ENCODE data around the gene NCK2. TPM values are rescaled to one million over a fixed set of nuclear protein-coding genes. Genes with fewer than 3 reads are reported as not detected.

NCK2 gene
- total and polyA plus RNA-seq, 10 of the 15 experiments (the other 5 are each of a cell fraction or from before 2014, with no cell fraction given): 1.2 to 30.9 (median 14.1) TPM

GRCh38 chr2:105852066-105852465, 107.4 kb downstream of the NCK2 start:
- WGBS (ENCODE audit: insufficient coverage, insufficient replicate concordance, low lambda C conversion rate, missing lambda C conversion rate): 97% methylated on average over 10 of the region's 10 CpGs

More at GRCh38 chr2:105852066-105852465, 107.4 kb downstream of the NCK2 start:
- no peak for DNase-seq (ENCODE audit: low read depth, low spot score)
- ChIA-PET RAD21 (ENCODE audit: unreplicated experiment) (no interaction called here), CTCF (no interaction called here), SMC1A (ENCODE audit: uncharacterized antibody, unreplicated experiment) (interaction anchor here (0.7 to 1.0 kb wide), 3 partner anchors 30 to 91 kb away, joined by 3 read pairs; no protein-coding TSS in a partner anchor), POLR2A (no interaction called here)
- Histone ChIP-seq H3K4me2 (ENCODE audit: control insufficient read depth, insufficient read depth) (no peak overlapping the region), H3K79me2 (ENCODE audit: control insufficient read depth, insufficient read depth, low read length) (no peaks in the 10 kb centered on the region), H2AFZ (ENCODE audit: control insufficient read depth, low read depth, low read length) (no peak overlapping the region), H3K4me3 (no peak overlapping the region), H3K27ac (ENCODE audit: control insufficient read depth, insufficient read depth) (no peak overlapping the region), H3K36me3 (ENCODE audit: control insufficient read depth in 2 of 2, insufficient read depth in 2 of 2, low read length in 1 of 2) (peaks cover 0 to 7% of the 10 kb centered on the region in 2 experiments; a peak in 3 of 4 replicates), H3K4me1 (ENCODE audit: control insufficient read depth, insufficient read depth, low read length) (no peaks in the 10 kb centered on the region), H3K27me3 (replicated peaks in 1 of 2; ENCODE audit: control insufficient read depth in 2 of 2, insufficient read depth in 2 of 2, low read length in 1 of 2) (no peaks in the 10 kb centered on the region), H3K9me3 (replicated peaks; ENCODE audit: control insufficient read depth, insufficient read depth, low read length) (no peaks in the 10 kb centered on the region), H4K20me1 (ENCODE audit: control insufficient read depth, insufficient read depth) (no peaks in the 10 kb centered on the region), H3K9ac (ENCODE audit: control insufficient read depth, insufficient read depth, low read length) (no peak overlapping the region)
- no peak for FAIRE-seq
- no TSS peak for BruUV-seq (replicated peaks)
- no peak for ATAC-seq
- TF ChIP-seq ZBED1 (IDR thresholded peaks at IDR 0.05; ENCODE audit: borderline replicate concordance): no peak
- no peak for TF ChIP-seq CEBPB (IDR thresholded peaks at IDR 0.05; ENCODE audit: borderline replicate concordance in 1 of 2, low read depth in 2 of 2, low read length in 2 of 2)
- no peak for TF ChIP-seq TBL1XR1 (IDR thresholded peaks at IDR 0.05; ENCODE audit: low read depth, low read length)
- no peak for TF ChIP-seq BCL11A (IDR thresholded peaks at IDR 0.05; ENCODE audit: low read depth, low read length)
- no peak for TF ChIP-seq IRF3 (IDR thresholded peaks at IDR 0.05)
- TF ChIP-seq HCFC1 (IDR thresholded peaks at IDR 0.05; ENCODE audit: low read length): no peak
- TF ChIP-seq POLR2A (IDR thresholded peaks at IDR 0.05; ENCODE audit: low read depth, low read length): no peak
- TF ChIP-seq RAD51 (IDR thresholded peaks at IDR 0.05): no peak
- TF ChIP-seq PML (IDR thresholded peaks at IDR 0.05; ENCODE audit: low read length): no peak
- TF ChIP-seq NR2C2 (IDR thresholded peaks at IDR 0.05; ENCODE audit: borderline replicate concordance, control insufficient read depth, insufficient read length, low read depth): no peak
- TF ChIP-seq MTA2 (IDR thresholded peaks at IDR 0.05; ENCODE audit: low read depth): no peak
- no peak for TF ChIP-seq POLR2AphosphoS2 (IDR thresholded peaks at IDR 0.05; ENCODE audit: low read depth, low read length)
- no peak for TF ChIP-seq MLLT1 (IDR thresholded peaks at IDR 0.05)
- no peak for TF ChIP-seq POU2F2 (IDR thresholded peaks at IDR 0.05; ENCODE audit: borderline replicate concordance, low read depth, low read length)
- in situ Hi-C loops (cut with MboI) (no loop called here), intact Hi-C loops (cut with micrococcal nuclease; ENCODE audit: unreplicated experiment) (no loop called here)

Data from GM12878 (cell line).